ENCODE data around the gene KLK3.
A peak's percentile ranks its signal among the peaks of the same experiment; 100 is the strongest.

The KLK3 gene

GRCh38 chr19:50832666-50833065 is 22.0 kb upstream of the KLK3 start:
- no peak for DNase-seq

GRCh38 chr19:50833117-50833801 is 21.5 kb upstream of the KLK3 start, which contains the start of gene KLK15:
KLK15 (minus strand) TSS chr19:50833574; CDS start chr19:50831492, 2,082 bp downstream.
- DNase-seq, result no peak

GRCh38 chr19:50833802-50834167 is 20.9 kb upstream of the KLK3 start:
- no peak for DNase-seq

- DNase-seq, result no peak
These were observed 19.5 kb upstream of the KLK3 start for GRCh38 chr19:50835103-50835784.

- no peak for DNase-seq
These were observed 18.8 kb upstream of the KLK3 start for GRCh38 chr19:50835785-50836542.

GRCh38 chr19:50836543-50837195 is 18.0 kb upstream of the KLK3 start:
- no peak for DNase-seq

GRCh38 chr19:50837300-50837699 is 17.4 kb upstream of the KLK3 start:
- DNase-seq, result no peak

GRCh38 chr19:50838239-50838638 is 16.5 kb upstream of the KLK3 start:
- no peak for DNase-seq

GRCh38 chr19:50839712-50840655 is 14.7 kb upstream of the KLK3 start:
- no peak for DNase-seq

GRCh38 chr19:50842130-50842529 is 12.6 kb upstream of the KLK3 start:
- no peak for DNase-seq

GRCh38 chr19:50843205-50843604 is 11.5 kb upstream of the KLK3 start:
- DNase-seq, result no peak

- no peak for DNase-seq
These were observed 11.0 kb upstream of the KLK3 start for GRCh38 chr19:50843701-50844221.

GRCh38 chr19:50844296-50844935 is 10.3 kb upstream of the KLK3 start:
- DNase-seq, result no peak

- DNase-seq, result no peak
These were observed 4.0 kb upstream of the KLK3 start for GRCh38 chr19:50850738-50851137.

GRCh38 chr19:50851620-50852019 is 3.1 kb upstream of the KLK3 start:
- no peak for DNase-seq

GRCh38 chr19:50857366-50857765 is 2.7 kb downstream of the KLK3 start:
- DNase-seq, result no peak

- DNase-seq, result peak; percentile 21
These were observed 4.2 kb downstream of the KLK3 start for GRCh38 chr19:50858886-50859285.

GRCh38 chr19:50859849-50860248 is 5.1 kb downstream of the KLK3 start:
- DNase-seq, result no peak

- no peak for DNase-seq
These were observed 6.3 kb downstream of the KLK3 start for GRCh38 chr19:50861010-50861409.

- DNase-seq, result no peak
These were observed 7.0 kb downstream of the KLK3 start for GRCh38 chr19:50861496-50862286.

- no peak for DNase-seq
These were observed 14.8 kb downstream of the KLK3 start for GRCh38 chr19:50869479-50869878.
